ENCODE results near the gene KLK15. TPM values are rescaled to one million over a fixed set of nuclear protein-coding genes. Genes with fewer than 3 reads are reported as not detected.

The KLK15 gene
- total RNA-seq, 1 donor from 2014 or later: not detected

- H3K9me3 ChIP-seq (ENCODE audit: control insufficient read depth in 3 of 3, low read length in 3 of 3): peaks cover 0 to 4% (median 0%) of the 10 kb centered on the region in 3 donors
- no peaks in the 10 kb centered on the region for H3K4me1 ChIP-seq (ENCODE audit: control insufficient read depth in 3 of 3, insufficient read depth in 3 of 3, low read length in 3 of 3)
- no peak overlapping the region for H3K9ac ChIP-seq (ENCODE audit: low read depth in 1 of 3, low read length in 3 of 3)
- H3K4me3 ChIP-seq (ENCODE audit: low read length in 3 of 3): no peak overlapping the region
- H3K36me3 ChIP-seq (ENCODE audit: control insufficient read depth in 3 of 3, insufficient read depth in 3 of 3, low read length in 3 of 3): no peaks in the 10 kb centered on the region
- no peak overlapping the region for H3K27ac ChIP-seq (ENCODE audit: low read depth, low read length)
- H3K27me3 ChIP-seq (ENCODE audit: control insufficient read depth in 3 of 3, insufficient read depth in 3 of 3, low read length in 3 of 3): peaks cover 4 to 26% (median 24%) of the 10 kb centered on the region in 3 donors
These were observed 17.4 kb upstream of the KLK15 start for GRCh38 chr19:50850738-50851137.

- Histone ChIP-seq H3K9me3 (ENCODE audit: control insufficient read depth in 3 of 3, low read length in 3 of 3) (peaks cover 0 to 3% (median 0%) of the 10 kb centered on the region in 3 donors), H3K27me3 (ENCODE audit: control insufficient read depth in 3 of 3, insufficient read depth in 3 of 3, low read length in 3 of 3) (peaks cover 0 to 6% (median 0%) of the 10 kb centered on the region in 3 donors), H3K9ac (ENCODE audit: low read depth in 1 of 3, low read length in 3 of 3) (no peak overlapping the region), H3K36me3 (ENCODE audit: control insufficient read depth in 3 of 3, insufficient read depth in 3 of 3, low read length in 3 of 3) (no peaks in the 10 kb centered on the region), H3K4me3 (ENCODE audit: low read length in 3 of 3) (no peak overlapping the region), H3K4me1 (ENCODE audit: control insufficient read depth in 3 of 3, insufficient read depth in 3 of 3, low read length in 3 of 3) (no peaks in the 10 kb centered on the region), H3K27ac (ENCODE audit: low read depth, low read length) (no peak overlapping the region)
These were observed 11.0 kb upstream of the KLK15 start for GRCh38 chr19:50844296-50844935.

GRCh38 chr19:50843701-50844221, 10.4 kb upstream of the KLK15 start:
- peaks cover 0 to 6% (median 0%) of the 10 kb centered on the region in 3 donors for H3K27me3 ChIP-seq (ENCODE audit: control insufficient read depth in 3 of 3, insufficient read depth in 3 of 3, low read length in 3 of 3)
- H3K36me3 ChIP-seq (ENCODE audit: control insufficient read depth in 3 of 3, insufficient read depth in 3 of 3, low read length in 3 of 3): no peaks in the 10 kb centered on the region
- no peak overlapping the region for H3K4me3 ChIP-seq (ENCODE audit: low read length in 3 of 3)
- no peak overlapping the region for H3K9ac ChIP-seq (ENCODE audit: low read depth in 1 of 3, low read length in 3 of 3)
- H3K4me1 ChIP-seq (ENCODE audit: control insufficient read depth in 3 of 3, insufficient read depth in 3 of 3, low read length in 3 of 3): no peaks in the 10 kb centered on the region
- H3K27ac ChIP-seq (ENCODE audit: low read depth, low read length): no peak overlapping the region
- H3K9me3 ChIP-seq (ENCODE audit: control insufficient read depth in 3 of 3, low read length in 3 of 3): peaks cover 0 to 3% (median 0%) of the 10 kb centered on the region in 3 donors

GRCh38 chr19:50843205-50843604, 9.8 kb upstream of the KLK15 start:
- H3K27ac ChIP-seq (ENCODE audit: low read depth, low read length): no peak overlapping the region
- no peak overlapping the region for H3K9ac ChIP-seq (ENCODE audit: low read depth in 1 of 3, low read length in 3 of 3)
- peaks cover 1 to 8% (median 2%) of the 10 kb centered on the region in 3 donors for H3K27me3 ChIP-seq (ENCODE audit: control insufficient read depth in 3 of 3, insufficient read depth in 3 of 3, low read length in 3 of 3)
- no peaks in the 10 kb centered on the region for H3K36me3 ChIP-seq (ENCODE audit: control insufficient read depth in 3 of 3, insufficient read depth in 3 of 3, low read length in 3 of 3)
- H3K4me1 ChIP-seq (ENCODE audit: control insufficient read depth in 3 of 3, insufficient read depth in 3 of 3, low read length in 3 of 3): no peaks in the 10 kb centered on the region
- H3K9me3 ChIP-seq (ENCODE audit: control insufficient read depth in 3 of 3, low read length in 3 of 3): peaks cover 0 to 3% (median 0%) of the 10 kb centered on the region in 3 donors
- no peak overlapping the region for H3K4me3 ChIP-seq (ENCODE audit: low read length in 3 of 3)

- Histone ChIP-seq H3K9me3 (ENCODE audit: control insufficient read depth in 3 of 3, low read length in 3 of 3) (peaks cover 0 to 3% (median 0%) of the 10 kb centered on the region in 3 donors), H3K36me3 (ENCODE audit: control insufficient read depth in 3 of 3, insufficient read depth in 3 of 3, low read length in 3 of 3) (no peaks in the 10 kb centered on the region), H3K4me3 (ENCODE audit: low read length in 3 of 3) (no peak overlapping the region), H3K9ac (ENCODE audit: low read depth in 1 of 3, low read length in 3 of 3) (no peak overlapping the region), H3K27ac (ENCODE audit: low read depth, low read length) (no peak overlapping the region), H3K27me3 (ENCODE audit: control insufficient read depth in 3 of 3, insufficient read depth in 3 of 3, low read length in 3 of 3) (peaks cover 9 to 14% (median 10%) of the 10 kb centered on the region in 3 donors), H3K4me1 (ENCODE audit: control insufficient read depth in 3 of 3, insufficient read depth in 3 of 3, low read length in 3 of 3) (no peaks in the 10 kb centered on the region)
These were observed 8.8 kb upstream of the KLK15 start for GRCh38 chr19:50842130-50842529.

GRCh38 chr19:50839712-50840655, 6.6 kb upstream of the KLK15 start:
- no peaks in the 10 kb centered on the region for H3K36me3 ChIP-seq (ENCODE audit: control insufficient read depth in 3 of 3, insufficient read depth in 3 of 3, low read length in 3 of 3)
- H3K9ac ChIP-seq (ENCODE audit: low read depth in 1 of 3, low read length in 3 of 3): no peak overlapping the region
- no peak overlapping the region for H3K4me3 ChIP-seq (ENCODE audit: low read length in 3 of 3)
- peaks cover 22 to 31% (median 29%) of the 10 kb centered on the region in 3 donors for H3K27me3 ChIP-seq (ENCODE audit: control insufficient read depth in 3 of 3, insufficient read depth in 3 of 3, low read length in 3 of 3)
- H3K27ac ChIP-seq (ENCODE audit: low read depth, low read length): no peak overlapping the region
- H3K4me1 ChIP-seq (ENCODE audit: control insufficient read depth in 3 of 3, insufficient read depth in 3 of 3, low read length in 3 of 3): peaks cover 6 to 9% (median 8%) of the 10 kb centered on the region in 3 donors
- peaks cover 0 to 3% (median 0%) of the 10 kb centered on the region in 3 donors for H3K9me3 ChIP-seq (ENCODE audit: control insufficient read depth in 3 of 3, low read length in 3 of 3)

GRCh38 chr19:50838239-50838638, 4.9 kb upstream of the KLK15 start:
- Histone ChIP-seq H3K27me3 (ENCODE audit: control insufficient read depth in 3 of 3, insufficient read depth in 3 of 3, low read length in 3 of 3) (peaks cover 28 to 35% (median 33%) of the 10 kb centered on the region in 3 donors), H3K27ac (ENCODE audit: low read depth, low read length) (no peak overlapping the region)

GRCh38 chr19:50837300-50837699, 3.9 kb upstream of the KLK15 start:
- peaks cover 6 to 9% (median 8%) of the 10 kb centered on the region in 3 donors for H3K4me1 ChIP-seq (ENCODE audit: control insufficient read depth in 3 of 3, insufficient read depth in 3 of 3, low read length in 3 of 3)
- H3K9me3 ChIP-seq (ENCODE audit: control insufficient read depth in 3 of 3, low read length in 3 of 3): no peaks in the 10 kb centered on the region
- H3K9ac ChIP-seq (ENCODE audit: low read depth in 1 of 3, low read length in 3 of 3): no peak overlapping the region
- H3K27ac ChIP-seq (ENCODE audit: low read depth, low read length): no peak overlapping the region
- no peak overlapping the region for H3K4me3 ChIP-seq (ENCODE audit: low read length in 3 of 3)
- H3K36me3 ChIP-seq (ENCODE audit: control insufficient read depth in 3 of 3, insufficient read depth in 3 of 3, low read length in 3 of 3): no peaks in the 10 kb centered on the region
- peaks cover 30 to 43% (median 33%) of the 10 kb centered on the region in 3 donors for H3K27me3 ChIP-seq (ENCODE audit: control insufficient read depth in 3 of 3, insufficient read depth in 3 of 3, low read length in 3 of 3)

More at GRCh38 chr19:50838239-50838638, 4.9 kb upstream of the KLK15 start:
- H3K9ac ChIP-seq (ENCODE audit: low read depth in 1 of 3, low read length in 3 of 3): no peak overlapping the region
- H3K4me1 ChIP-seq (ENCODE audit: control insufficient read depth in 3 of 3, insufficient read depth in 3 of 3, low read length in 3 of 3): peaks cover 6 to 9% (median 8%) of the 10 kb centered on the region in 3 donors
- no peaks in the 10 kb centered on the region for H3K36me3 ChIP-seq (ENCODE audit: control insufficient read depth in 3 of 3, insufficient read depth in 3 of 3, low read length in 3 of 3)
- no peak overlapping the region for H3K4me3 ChIP-seq (ENCODE audit: low read length in 3 of 3)
- H3K9me3 ChIP-seq (ENCODE audit: control insufficient read depth in 3 of 3, low read length in 3 of 3): no peaks in the 10 kb centered on the region

- Histone ChIP-seq H3K9me3 (ENCODE audit: control insufficient read depth in 3 of 3, low read length in 3 of 3) (no peaks in the 10 kb centered on the region), H3K4me1 (ENCODE audit: control insufficient read depth in 3 of 3, insufficient read depth in 3 of 3, low read length in 3 of 3) (peaks cover 6 to 9% (median 8%) of the 10 kb centered on the region in 3 donors), H3K27me3 (ENCODE audit: control insufficient read depth in 3 of 3, insufficient read depth in 3 of 3, low read length in 3 of 3) (peaks cover 33 to 43% (median 33%) of the 10 kb centered on the region in 3 donors), H3K9ac (ENCODE audit: low read depth in 1 of 3, low read length in 3 of 3) (no peak overlapping the region), H3K36me3 (ENCODE audit: control insufficient read depth in 3 of 3, insufficient read depth in 3 of 3, low read length in 3 of 3) (no peaks in the 10 kb centered on the region), H3K4me3 (ENCODE audit: low read length in 3 of 3) (no peak overlapping the region), H3K27ac (ENCODE audit: low read depth, low read length) (no peak overlapping the region)
These were observed 3.3 kb upstream of the KLK15 start for GRCh38 chr19:50836543-50837195.
